Transverse colon (tissue), 4 donors: Measurements from ENCODE around the gene NTN5. TPM values are rescaled to one million over a fixed set of nuclear protein-coding genes. Genes with fewer than 3 reads are reported as not detected.

Source experiments
- DNase-seq: peaks from one replicate; pipeline ENCODE4 v3.0.0-alpha.2; 2019
- H3K27ac ChIP-seq, 4 donors: fragments of 200-600 bp; sonication (generic); 2 replicates each; pipeline ENCODE4 v1.5.1; 2016 to 2018; ENCODE audit warnings: inconsistent platforms in 4 of 4
- H3K27me3 ChIP-seq: fragments of 200-600 bp; sonication (generic); 2 replicates; pipeline ENCODE4 v1.5.1; 2017; ENCODE audit warnings: inconsistent platforms
- H3K36me3 ChIP-seq, 4 donors: fragments of 200-600 bp; sonication (generic); 2 replicates each; pipeline ENCODE4 v1.5.1; 2017 to 2019; ENCODE audit warnings: inconsistent platforms in 4 of 4
- H3K4me1 ChIP-seq, 4 donors: fragments of 200-600 bp; sonication (generic); 2 replicates each; pipeline ENCODE4 v1.5.1; 2017 to 2020; ENCODE audit warnings: inconsistent platforms in 4 of 4
- H3K4me3 ChIP-seq, 4 donors: fragments of 200-600 bp; sonication (generic); 1 replicate in 1 of 4; 2 replicates in 3 of 4; pipeline versions ENCODE4 v1.5.1 to v1.6.1; 2017 to 2019; ENCODE audit warnings: inconsistent platforms in 4 of 4
- H3K9me3 ChIP-seq, 2 donors: fragments of 200-600 bp; sonication (generic); 2 replicates each; pipeline ENCODE4 v1.5.1; 2017 to 2019; ENCODE audit warnings: inconsistent platforms in 2 of 2
- EP300 ChIP-seq: sonication (generic); formaldehyde crosslinking; IDR thresholded peaks from one replicate; pipeline ENCODE4 v1.6.1; 2017; ENCODE audit warnings: antibody characterized with exemption, low read depth
- POLR2A ChIP-seq: fragments of 450-650 bp; IDR thresholded peaks from one replicate; pipeline ENCODE4 v1.6.1; 2016; ENCODE audit warnings: antibody characterized with exemption, mild to moderate bottlenecking, moderate library complexity
- POLR2AphosphoS5 ChIP-seq, 3 donors: sonication (generic); formaldehyde crosslinking; IDR thresholded peaks; one replicate each; pipeline ENCODE4 v1.6.1; 2016; ENCODE audit warnings: antibody characterized with exemption in 3 of 3
- WGBS, 2 donors: methylation state at CpG; one replicate each; pipeline ENCODE4 v1.1.5; 2018; ENCODE audit warnings: low coverage in 1 of 2; 5-methylcytosine and 5-hydroxymethylcytosine counted together
- in situ Hi-C, 4 donors: fragments of 200-750 bp; cut with MboI; loops; one replicate each; pipeline versions ENCODE4 v1.15.0 to v1.15.1; 2017; ENCODE audit warnings: low sequenced_read_pairs in 3 of 4, low pct_ligation_motif_present in 1 of 4, low pct_unique_long_range_greater_than_20kb in 1 of 4
- intact Hi-C: fragments of 100-400 bp; cut with DNase I; formaldehyde crosslinking; loops from one replicate; pipeline ENCODE4 v1.15.1; 2023; ENCODE audit warnings: low total_unique reads
- total RNA-seq, 4 donors: library from RNA; depleted of rRNA; stranded (reverse); fragments of >200 nt; gene quantifications; one replicate each; pipeline ENCODE4 v1.1.0, GENCODE V29; 2016
- TF ChIP-seq, protein P1 (sequence below), 5 experiments: fragments of 200-600 bp in 3 of 5; fragments of 450-650 bp in 2 of 5; sonication (generic) in 3 of 5; IDR thresholded peaks; 1 replicate in 2 of 5; 2 replicates in 3 of 5; pipeline ENCODE4 v1.5.1; 2016 to 2017; ENCODE audit warnings: antibody characterized with exemption in 5 of 5, inconsistent platforms in 3 of 5, mild to moderate bottlenecking in 2 of 5, moderate library complexity in 1 of 5

The NTN5 gene
- total RNA-seq, 4 donors from 2014 or later, result 0.41 to 1.1 TPM; not detected in 2

- peak; percentile 63 for DNase-seq
- no peaks in the 10 kb centered on the region for H3K9me3 ChIP-seq
- H3K4me3 ChIP-seq, result peak overlapping the region; percentile 70 to 85 (median 80)
- no peaks in the 10 kb centered on the region for H3K27me3 ChIP-seq
- peak overlapping the region; percentile 94 to 98 (median 97) for H3K27ac ChIP-seq
- TF ChIP-seq POLR2A, result no peak
- TF ChIP-seq, protein P1, sequence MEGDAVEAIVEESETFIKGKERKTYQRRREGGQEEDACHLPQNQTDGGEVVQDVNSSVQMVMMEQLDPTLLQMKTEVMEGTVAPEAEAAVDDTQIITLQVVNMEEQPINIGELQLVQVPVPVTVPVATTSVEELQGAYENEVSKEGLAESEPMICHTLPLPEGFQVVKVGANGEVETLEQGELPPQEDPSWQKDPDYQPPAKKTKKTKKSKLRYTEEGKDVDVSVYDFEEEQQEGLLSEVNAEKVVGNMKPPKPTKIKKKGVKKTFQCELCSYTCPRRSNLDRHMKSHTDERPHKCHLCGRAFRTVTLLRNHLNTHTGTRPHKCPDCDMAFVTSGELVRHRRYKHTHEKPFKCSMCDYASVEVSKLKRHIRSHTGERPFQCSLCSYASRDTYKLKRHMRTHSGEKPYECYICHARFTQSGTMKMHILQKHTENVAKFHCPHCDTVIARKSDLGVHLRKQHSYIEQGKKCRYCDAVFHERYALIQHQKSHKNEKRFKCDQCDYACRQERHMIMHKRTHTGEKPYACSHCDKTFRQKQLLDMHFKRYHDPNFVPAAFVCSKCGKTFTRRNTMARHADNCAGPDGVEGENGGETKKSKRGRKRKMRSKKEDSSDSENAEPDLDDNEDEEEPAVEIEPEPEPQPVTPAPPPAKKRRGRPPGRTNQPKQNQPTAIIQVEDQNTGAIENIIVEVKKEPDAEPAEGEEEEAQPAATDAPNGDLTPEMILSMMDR (IDR thresholded peaks at IDR 0.05), result no peak
- no peak for TF ChIP-seq POLR2AphosphoS5 (IDR thresholded peaks at IDR 0.05)
- no peak for TF ChIP-seq EP300
- peaks cover 27 to 62% (median 48%) of the 10 kb centered on the region in 4 donors for H3K4me1 ChIP-seq
- WGBS, 2 donors, result 0 to 1% methylated on average over 14 to 34 of the region's 35 CpGs
- in situ Hi-C loops (no loop called here), intact Hi-C loops (no loop called here)
- no peaks in the 10 kb centered on the region for H3K36me3 ChIP-seq
Observed at GRCh38 chr19:48635966-48636858, 36.6 kb downstream of the NTN5 start.

GRCh38 chr19:48635263-48635965 lies 37.4 kb downstream of the NTN5 start:
- Histone ChIP-seq H3K36me3 (no peaks in the 10 kb centered on the region), H3K27me3 (no peaks in the 10 kb centered on the region), H3K4me3 (peak overlapping the region; percentile 70 to 85 (median 80)), H3K9me3 (no peaks in the 10 kb centered on the region), H3K4me1 (peaks cover 34 to 70% (median 56%) of the 10 kb centered on the region in 4 donors), H3K27ac (peak overlapping the region; percentile 94 to 98 (median 97))
- TF ChIP-seq POLR2A, result no peak
- TF ChIP-seq, protein P1 (IDR thresholded peaks at IDR 0.05), result no peak
- TF ChIP-seq POLR2AphosphoS5 (IDR thresholded peaks at IDR 0.05), result peak; percentile 69 to 79 (median 72)
- no peak for TF ChIP-seq EP300
- in situ Hi-C loops (no loop called here), intact Hi-C loops (no loop called here)
- 2% methylated on average over 24 of the region's 67 CpGs; no CpG with 5 or more reads in 1 of the 2 donors for WGBS, 2 donors
- DNase-seq, result peak; percentile 82

GRCh38 chr19:48634424-48635262 lies 38.2 kb downstream of the NTN5 start:
- Histone ChIP-seq H3K36me3 (no peaks in the 10 kb centered on the region), H3K4me1 (peaks cover 41 to 77% (median 62%) of the 10 kb centered on the region in 4 donors), H3K9me3 (no peaks in the 10 kb centered on the region), H3K4me3 (peak overlapping the region; percentile 5 to 85 (median 40)), H3K27me3 (no peaks in the 10 kb centered on the region), H3K27ac (peak overlapping the region; percentile 94 to 98 (median 97))
- in situ Hi-C loops (no loop called here), intact Hi-C loops (no loop called here)
- TF ChIP-seq EP300, result peak; percentile 32
- TF ChIP-seq, protein P1 (IDR thresholded peaks at IDR 0.05), result no peak
- peak; percentile 72 for TF ChIP-seq POLR2A
- TF ChIP-seq POLR2AphosphoS5 (IDR thresholded peaks at IDR 0.05), result peak; percentile 86 to 87 (median 87)
- DNase-seq, result peak; percentile 98
- 0 to 1% methylated on average over 2 to 33 of the region's 37 CpGs for WGBS, 2 donors
